Activated effector memory CD4-positive, alpha-beta T cell treated with anti-CD3 and anti-CD28 coated beads, Interleukin-2, amount 50 U/mL, for 16 hours (primary cell): ENCODE data around the gene ACOT12.
"Not testable (repeated sequence)": the region's sequence is repeated elsewhere in the genome, so short reads cannot be mapped to it uniquely, and the experiment has no call there.

ENCODE experiments used
- DNase-seq: peaks from one replicate; pipeline ENCODE4 v3.0.0-alpha.2; 2020

ACOT12 gene

GRCh38 chr5:81337803-81338202 is 56.1 kb downstream of the ACOT12 start:
- DNase-seq, result no peak

GRCh38 chr5:81336556-81336955 is 57.4 kb downstream of the ACOT12 start:
- DNase-seq, result no peak

GRCh38 chr5:81335946-81336345 is 58.0 kb downstream of the ACOT12 start:
- DNase-seq, result no peak

- no peak for DNase-seq
Observed at GRCh38 chr5:81334304-81335061, 59.5 kb downstream of the ACOT12 start.

GRCh38 chr5:81326554-81326953 is 67.4 kb downstream of the ACOT12 start:
- DNase-seq, result no peak

- DNase-seq, result no peak
Observed at GRCh38 chr5:81317536-81317935, 76.4 kb downstream of the ACOT12 start.

- no peak for DNase-seq
Observed at GRCh38 chr5:81316571-81316970, 77.4 kb downstream of the ACOT12 start.

GRCh38 chr5:81315830-81316229 is 78.1 kb downstream of the ACOT12 start:
- no peak for DNase-seq

- no peak for DNase-seq
Observed at GRCh38 chr5:81315336-81315735, 78.6 kb downstream of the ACOT12 start.

- DNase-seq, result no peak
Observed at GRCh38 chr5:81314581-81314980, 79.4 kb downstream of the ACOT12 start.

GRCh38 chr5:81313686-81314085 is 80.2 kb downstream of the ACOT12 start:
- DNase-seq, result no peak

GRCh38 chr5:81313278-81313677 is 80.7 kb downstream of the ACOT12 start:
- DNase-seq, result no peak

GRCh38 chr5:81310402-81311063 is 83.4 kb downstream of the ACOT12 start:
- DNase-seq, result no peak

- DNase-seq, result no peak
Observed at GRCh38 chr5:81308836-81309235, 85.1 kb downstream of the ACOT12 start.

GRCh38 chr5:81305785-81306184 is 88.1 kb downstream of the ACOT12 start:
- no peak for DNase-seq

- no peak for DNase-seq
Observed at GRCh38 chr5:81303563-81303962, 90.4 kb downstream of the ACOT12 start.

- no peak for DNase-seq
Observed at GRCh38 chr5:81302596-81302995, 91.3 kb downstream of the ACOT12 start.

- peak; percentile 97 for DNase-seq
Observed at GRCh38 chr5:81301271-81302015, 92.5 kb downstream of the ACOT12 start, which contains the start of gene ZCCHC9. Gene ZCCHC9, plus strand, starts transcription at chr5:81301587. Its CDS starts 3,171 bp downstream, at chr5:81304758.

- DNase-seq, result no peak
Observed at GRCh38 chr5:81300921-81301270, 93.0 kb downstream of the ACOT12 start.

- DNase-seq, result no peak
Observed at GRCh38 chr5:81297531-81297930, 96.4 kb downstream of the ACOT12 start.

- not testable (repeated sequence) for DNase-seq
Observed at GRCh38 chr5:81294021-81294420, 99.9 kb downstream of the ACOT12 start.

- no peak for DNase-seq
Observed at GRCh38 chr5:81292130-81292529, 101.8 kb downstream of the ACOT12 start.

- no peak for DNase-seq
Observed at GRCh38 chr5:81290146-81290545, 103.8 kb downstream of the ACOT12 start.

- no peak for DNase-seq
Observed at GRCh38 chr5:81288021-81288433, 105.9 kb downstream of the ACOT12 start.
